AML-193 (cell line): ENCODE results near the gene RUFY1.
"Not testable (repeated sequence)": the region's sequence is repeated elsewhere in the genome, so short reads cannot be mapped to it uniquely, and the experiment has no call there.

Experiments
- DNase-seq, 2 experiments: peaks; one replicate each; lab custom pipeline; 2025; lab: John Stamatoyannopoulos, UW

Gene RUFY1, protein sequence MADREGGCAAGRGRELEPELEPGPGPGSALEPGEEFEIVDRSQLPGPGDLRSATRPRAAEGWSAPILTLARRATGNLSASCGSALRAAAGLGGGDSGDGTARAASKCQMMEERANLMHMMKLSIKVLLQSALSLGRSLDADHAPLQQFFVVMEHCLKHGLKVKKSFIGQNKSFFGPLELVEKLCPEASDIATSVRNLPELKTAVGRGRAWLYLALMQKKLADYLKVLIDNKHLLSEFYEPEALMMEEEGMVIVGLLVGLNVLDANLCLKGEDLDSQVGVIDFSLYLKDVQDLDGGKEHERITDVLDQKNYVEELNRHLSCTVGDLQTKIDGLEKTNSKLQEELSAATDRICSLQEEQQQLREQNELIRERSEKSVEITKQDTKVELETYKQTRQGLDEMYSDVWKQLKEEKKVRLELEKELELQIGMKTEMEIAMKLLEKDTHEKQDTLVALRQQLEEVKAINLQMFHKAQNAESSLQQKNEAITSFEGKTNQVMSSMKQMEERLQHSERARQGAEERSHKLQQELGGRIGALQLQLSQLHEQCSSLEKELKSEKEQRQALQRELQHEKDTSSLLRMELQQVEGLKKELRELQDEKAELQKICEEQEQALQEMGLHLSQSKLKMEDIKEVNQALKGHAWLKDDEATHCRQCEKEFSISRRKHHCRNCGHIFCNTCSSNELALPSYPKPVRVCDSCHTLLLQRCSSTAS

DNA sequence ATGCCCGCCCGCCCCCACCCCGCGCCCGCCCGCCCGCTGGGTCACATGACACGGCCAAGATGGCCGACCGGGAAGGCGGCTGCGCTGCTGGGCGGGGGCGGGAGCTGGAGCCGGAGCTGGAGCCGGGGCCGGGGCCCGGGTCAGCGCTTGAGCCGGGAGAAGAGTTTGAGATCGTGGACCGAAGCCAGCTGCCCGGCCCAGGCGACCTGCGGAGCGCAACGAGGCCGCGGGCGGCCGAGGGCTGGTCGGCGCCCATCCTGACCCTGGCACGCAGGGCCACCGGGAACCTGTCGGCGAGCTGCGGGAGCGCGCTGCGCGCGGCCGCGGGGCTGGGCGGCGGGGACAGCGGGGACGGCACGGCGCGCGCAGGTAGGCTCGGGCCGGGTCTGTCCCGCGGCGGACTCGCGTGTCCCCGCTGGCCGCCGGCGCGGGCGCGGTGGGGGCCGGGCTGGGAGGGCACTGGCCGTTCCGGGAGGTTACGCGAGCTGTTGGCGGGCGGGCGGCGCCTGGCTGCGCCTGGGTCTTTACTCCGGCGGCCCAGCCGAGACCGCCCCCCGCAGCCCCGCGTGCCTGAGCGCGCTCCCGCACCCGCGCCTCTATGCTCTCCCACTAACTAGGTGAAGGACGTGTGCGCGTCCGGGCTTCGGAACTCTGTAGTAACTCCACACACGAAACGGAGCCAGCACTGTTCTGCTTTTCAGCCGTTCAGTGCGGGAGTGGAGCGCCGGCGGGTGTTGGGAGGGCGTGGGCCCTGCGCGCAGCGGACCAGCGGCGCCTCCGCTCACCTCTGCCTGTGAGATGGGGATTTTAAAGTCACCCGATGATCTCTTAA is at the start of gene RUFY1:
TSS of gene RUFY1 (plus strand) at position 44 of the 832 bp plus-strand sequence. CDS start at position 60, 16 bp downstream.
- DNase-seq: peak; percentile 52 to 65

DNA sequence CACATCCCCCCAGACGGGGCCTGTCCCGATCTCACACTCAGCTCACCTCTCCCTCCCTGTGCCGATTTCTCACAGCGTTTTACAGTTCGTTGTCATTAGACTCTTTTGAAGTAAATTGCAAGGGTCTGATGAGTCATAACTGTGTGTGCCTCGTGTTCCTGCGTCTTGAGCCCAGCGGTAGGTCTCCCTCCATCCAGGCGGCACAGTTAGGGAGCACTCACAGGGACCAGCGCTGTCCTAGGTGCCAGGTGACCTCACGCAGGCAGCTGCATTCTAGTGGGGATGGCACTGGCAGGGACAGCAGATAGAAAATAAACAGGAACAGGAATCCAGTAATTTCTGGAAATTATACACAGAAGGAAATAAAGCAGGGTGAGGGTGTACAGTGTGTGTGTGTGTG is 48.4 kb upstream of the RUFY1 start:
- DNase-seq: not testable (repeated sequence)

DNA sequence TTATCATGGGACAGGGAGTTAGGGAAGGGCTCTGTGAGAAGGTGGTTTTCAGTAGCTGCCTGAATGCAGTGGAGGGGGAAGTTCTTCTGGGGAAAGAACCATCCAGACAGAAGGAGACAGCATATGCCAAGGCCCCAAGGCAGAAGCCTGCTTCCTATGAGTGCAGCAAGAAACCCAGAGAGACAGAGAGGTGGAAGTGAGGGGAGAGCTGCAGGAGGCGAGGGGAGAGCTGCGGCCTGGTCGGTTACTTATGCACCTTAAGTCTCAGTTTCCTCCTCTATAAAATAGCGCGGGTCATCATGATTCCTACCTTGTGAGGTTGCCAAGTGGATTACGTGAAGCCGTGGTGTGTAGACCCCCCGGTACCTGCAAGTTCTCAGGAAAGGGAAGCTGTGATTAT is 47.9 kb upstream of the RUFY1 start:
- not testable (repeated sequence) for DNase-seq

DNA sequence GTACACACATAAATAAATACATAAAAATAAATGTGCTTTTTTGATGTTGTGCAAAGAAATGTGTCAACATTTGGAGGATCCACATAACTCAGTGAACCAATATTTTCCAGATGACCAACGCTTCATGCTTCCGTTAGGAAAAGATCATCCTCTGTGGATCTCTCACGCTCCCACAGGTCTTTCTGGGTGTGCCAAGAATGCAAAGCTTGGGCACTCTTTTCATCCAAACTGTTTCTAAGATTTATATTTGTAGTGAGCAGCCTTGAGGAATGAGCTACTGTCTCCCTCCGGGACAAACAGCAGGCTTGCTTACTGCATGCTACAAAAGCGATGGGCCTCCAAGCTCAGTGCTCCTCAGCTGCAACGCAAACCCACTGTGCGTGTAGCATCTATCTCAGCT is 46.2 kb upstream of the RUFY1 start:
- DNase-seq: no peak

DNA sequence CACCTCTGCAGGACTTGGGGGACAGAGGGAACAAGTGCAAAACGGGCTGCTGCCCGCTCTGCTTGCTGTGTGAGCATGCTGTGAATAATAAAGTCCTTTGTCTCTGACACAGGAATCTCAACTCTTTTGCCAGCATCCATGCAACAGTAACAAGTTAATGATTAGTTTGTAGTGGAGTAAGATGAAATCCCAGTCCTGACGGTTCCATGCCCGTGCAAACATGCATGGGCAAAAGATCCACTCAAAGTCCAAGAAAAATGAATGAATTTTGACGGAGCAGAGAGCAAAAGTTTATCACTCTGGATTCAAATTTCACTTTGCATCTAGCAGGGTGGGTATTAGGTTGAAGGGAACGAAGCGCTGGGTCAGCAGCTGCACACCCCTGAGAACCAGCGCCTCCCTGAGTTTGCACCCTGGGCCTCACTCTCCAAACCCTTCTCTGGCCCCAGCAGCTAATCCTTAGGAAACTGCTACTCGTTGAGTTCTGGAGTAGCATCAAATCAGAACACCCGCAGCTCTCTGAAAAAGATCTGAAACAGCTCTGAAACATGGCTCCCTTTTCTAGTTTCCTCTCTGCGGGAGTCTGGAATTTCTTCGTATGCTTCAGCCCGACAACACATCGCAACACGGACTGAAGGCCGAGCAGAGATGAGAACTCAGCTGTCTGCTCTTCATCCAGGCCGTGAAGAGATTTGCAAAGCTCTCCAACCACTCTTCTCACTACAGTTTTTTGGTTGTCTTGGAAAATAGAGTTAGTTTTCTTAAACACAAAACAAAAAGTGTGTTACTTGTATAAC is 45.6 kb upstream of the RUFY1 start:
- no peak for DNase-seq

DNA sequence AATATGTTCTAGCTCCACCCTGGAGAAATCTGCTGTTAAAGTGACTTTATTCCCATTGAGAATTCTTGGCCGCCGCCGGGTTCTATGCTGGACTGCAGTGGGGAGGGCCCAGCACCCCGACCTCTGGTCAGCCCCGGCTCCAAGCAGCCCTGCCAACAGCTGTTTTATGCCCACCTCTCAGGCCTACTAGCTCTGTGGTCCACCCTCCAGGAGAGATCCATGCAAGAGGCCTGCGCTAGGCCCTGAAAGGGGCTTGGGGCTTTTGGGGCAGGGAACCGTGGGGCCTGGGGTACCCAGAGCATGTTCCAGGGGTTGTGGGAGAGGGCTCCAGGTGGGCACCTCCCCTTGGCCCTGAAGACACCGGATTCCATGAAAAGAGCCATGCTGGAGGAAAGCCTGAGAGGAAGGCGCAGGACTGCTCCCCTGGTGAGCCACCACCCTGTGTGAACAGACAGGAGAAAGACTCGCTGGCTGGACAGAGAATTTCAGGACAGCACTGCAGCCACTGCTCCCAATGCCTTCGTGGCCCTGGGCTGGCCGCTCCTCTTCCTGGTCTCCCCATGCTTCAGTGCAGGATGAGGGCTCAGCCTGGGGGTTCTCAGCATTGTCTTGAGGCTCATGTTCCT is 44.6 kb upstream of the RUFY1 start:
- DNase-seq: no peak

DNA sequence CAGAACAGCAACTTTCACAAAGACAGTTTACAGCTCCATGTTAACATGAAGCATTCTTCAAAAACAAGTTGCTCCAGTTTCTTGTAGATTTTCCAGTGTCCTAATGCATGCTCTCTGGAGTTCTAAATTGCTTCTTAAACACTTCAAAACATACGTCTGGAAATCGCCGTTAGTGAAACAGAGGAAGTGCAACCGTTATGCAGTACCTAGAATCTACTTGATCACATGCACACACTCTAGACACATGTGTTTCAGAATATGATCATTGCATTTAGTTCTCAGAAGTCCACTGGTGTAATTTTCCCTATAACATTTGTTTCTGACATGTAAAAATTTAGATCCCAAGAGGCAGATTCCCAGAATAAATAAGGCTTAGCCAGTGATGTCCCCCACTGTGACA is 41.1 kb upstream of the RUFY1 start:
- DNase-seq: peak; percentile 30 to 52

DNA sequence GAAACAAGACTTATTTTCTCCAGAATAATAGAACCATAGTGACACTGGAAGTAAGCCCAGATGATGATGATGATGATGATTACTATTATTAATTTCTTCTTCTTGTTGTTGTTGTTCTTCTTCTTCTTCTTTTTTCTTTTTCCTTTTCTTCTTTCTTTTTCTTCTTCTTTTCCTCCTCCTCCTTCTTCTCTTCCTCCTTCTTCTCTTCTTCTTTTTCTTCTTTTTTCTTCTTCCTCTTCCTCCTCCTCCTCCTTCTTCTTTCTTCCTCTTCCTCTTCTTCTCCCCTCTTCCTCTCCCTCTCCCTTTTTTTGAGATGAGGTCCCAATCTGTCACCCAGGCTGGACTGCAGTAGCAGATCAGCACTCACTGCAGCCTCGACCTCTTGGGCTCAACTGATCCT is 40.5 kb upstream of the RUFY1 start:
- DNase-seq: no peak

DNA sequence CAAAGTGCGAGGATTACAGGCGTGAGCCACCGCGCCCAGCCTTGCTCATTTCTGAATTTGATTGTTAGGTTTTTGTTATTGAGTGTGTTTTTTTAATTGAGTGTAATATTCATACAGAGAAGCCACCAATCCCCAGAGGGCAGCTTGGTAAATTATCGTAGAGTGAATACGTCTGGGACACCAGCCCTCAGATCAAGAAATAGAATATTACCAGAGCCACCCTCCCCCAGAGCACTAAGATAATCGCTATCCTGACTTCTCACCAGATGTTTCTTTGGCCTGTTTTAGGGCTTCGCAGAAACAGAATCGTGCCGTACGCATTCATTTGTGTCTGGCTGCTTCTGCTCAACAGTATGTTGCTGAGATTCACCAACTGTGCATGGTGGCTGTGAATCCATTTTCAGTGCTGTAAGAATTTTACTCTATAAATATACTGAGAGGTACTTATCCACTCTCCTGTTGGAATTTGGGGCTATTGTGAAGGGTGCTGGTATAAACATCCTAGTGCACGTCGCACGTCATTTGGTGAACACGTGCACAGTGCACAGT is 37.8 kb upstream of the RUFY1 start:
- no peak for DNase-seq

DNA sequence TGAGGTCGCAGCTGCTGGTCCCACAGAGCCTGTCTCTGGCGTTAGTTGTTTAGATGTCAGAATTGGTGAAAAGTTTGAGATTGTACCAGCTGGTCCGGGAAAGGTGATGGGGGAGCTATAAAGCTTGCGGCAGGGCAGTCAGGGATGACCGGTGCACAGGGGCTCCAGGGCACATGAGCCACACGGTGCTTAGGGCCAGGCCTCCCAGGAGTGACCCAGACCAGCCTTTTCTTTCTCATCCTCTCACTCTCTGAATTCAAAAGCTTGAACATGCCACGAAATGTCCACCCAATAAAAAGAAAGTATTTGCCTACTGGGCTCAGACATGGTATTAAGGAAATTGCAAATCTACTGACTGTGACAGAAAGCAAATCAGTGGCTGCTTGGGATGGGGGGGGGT is 34.9 kb upstream of the RUFY1 start:
- not testable (repeated sequence) for DNase-seq

DNA sequence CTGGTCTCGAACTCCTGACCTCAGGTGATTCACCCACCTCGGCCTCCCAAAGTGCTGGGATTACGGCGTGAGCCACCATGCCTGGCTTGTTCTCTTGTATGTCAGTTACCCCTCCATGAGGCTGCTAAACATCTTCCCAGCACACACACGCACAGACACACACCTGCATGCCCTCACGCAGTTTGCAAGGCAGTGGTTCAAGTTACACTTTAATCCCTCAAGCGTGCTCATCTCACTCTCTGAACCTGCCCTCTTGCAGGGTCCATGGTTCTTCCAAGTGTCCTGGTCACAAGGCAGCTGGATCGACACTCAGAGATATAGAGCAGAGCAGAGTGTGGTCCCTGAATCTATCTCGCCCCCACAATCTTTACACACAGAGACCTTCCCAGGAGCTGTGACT is 34.1 kb upstream of the RUFY1 start:
- DNase-seq: no peak

DNA sequence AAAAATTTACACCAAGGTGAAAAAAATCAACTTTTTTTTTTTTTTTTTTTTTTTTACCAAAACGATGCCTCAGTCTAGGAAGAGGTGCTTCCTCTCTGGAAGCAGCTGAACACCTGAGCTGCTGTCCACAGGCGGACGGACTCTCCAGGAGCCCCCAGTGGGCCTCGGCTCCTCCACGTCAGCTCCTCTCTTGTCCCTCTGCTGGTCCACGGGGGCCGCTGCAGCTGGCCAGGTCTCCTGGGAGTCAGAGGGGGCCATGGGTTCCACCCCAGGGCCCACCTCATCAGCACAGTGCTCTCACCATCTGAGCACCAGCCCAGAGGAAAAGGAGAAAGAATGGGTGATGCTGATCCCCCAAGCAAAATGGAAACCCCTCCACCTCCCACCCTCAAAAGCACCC is 32.6 kb upstream of the RUFY1 start:
- not testable (repeated sequence) for DNase-seq

DNA sequence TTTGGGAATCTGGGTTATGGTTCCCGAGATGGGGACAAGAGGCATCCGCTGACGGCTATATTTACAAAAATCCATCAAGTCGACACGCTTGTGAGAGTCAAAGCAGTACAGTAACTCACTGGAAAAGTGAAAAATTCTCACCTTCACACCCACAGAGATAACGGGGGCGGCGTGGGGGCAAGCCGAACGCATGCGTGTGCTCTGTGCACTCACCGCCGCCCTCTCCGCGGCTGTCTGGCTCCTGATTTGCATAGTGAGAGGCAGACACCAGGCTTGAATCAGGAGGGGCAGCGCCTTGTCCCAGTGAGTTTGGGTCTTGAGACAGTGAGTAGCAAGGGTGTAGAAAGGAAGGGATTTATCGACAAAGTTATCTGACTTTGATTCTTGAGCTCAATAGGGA is 32.0 kb upstream of the RUFY1 start:
- DNase-seq: not testable (repeated sequence)

DNA sequence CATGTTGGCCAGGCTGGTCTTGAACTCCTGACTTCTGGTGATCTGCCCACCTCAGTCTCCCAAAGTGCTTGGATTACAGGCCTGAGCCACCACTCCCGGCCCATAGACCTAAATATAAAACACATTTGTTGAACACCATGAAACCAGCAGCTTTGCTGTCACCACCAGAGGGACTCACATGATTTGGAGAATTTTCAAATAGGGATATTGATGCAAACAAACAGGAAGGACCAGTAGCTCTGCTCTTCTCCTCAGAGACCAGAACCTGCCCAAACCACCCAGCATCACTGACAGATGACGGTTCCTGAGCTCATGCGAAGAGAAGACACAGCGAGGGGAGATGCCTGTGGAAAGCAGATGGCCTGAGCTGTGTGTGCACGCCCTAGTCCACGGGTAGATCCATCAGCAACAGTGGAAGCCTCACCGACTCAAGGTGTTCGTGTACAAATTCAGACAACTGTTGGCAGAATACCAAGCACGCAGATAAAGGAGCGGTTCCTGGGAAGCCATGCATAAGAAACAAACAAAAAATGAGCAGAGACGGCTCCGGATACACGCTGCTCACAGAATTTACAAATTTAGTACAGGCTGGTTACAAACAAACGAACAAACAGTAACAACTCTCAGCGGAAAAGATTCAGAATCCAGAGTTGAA is 30.8 kb upstream of the RUFY1 start:
- peak in 1 of 2 experiments; percentile 4 for DNase-seq

DNA sequence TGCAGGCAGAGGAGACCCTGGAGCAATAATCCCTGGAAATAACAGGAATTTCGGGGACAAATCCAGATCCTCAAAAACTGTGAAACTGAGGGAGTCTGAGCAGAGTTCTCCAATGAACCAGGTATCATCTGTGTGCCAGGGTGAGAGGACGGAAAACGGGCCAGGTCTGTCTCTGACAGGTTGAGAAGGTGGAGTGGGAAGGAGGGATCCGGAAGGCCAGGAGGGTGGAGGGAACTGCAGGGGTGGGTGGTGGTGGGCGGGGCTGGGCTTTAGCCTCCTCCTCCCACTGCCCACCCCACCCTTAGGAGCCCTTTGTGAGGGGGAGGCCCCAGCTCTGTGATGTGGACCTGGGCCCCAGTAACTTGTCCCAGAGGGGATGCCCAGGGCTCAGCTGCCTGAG is 28.2 kb upstream of the RUFY1 start:
- DNase-seq: not testable (repeated sequence)

DNA sequence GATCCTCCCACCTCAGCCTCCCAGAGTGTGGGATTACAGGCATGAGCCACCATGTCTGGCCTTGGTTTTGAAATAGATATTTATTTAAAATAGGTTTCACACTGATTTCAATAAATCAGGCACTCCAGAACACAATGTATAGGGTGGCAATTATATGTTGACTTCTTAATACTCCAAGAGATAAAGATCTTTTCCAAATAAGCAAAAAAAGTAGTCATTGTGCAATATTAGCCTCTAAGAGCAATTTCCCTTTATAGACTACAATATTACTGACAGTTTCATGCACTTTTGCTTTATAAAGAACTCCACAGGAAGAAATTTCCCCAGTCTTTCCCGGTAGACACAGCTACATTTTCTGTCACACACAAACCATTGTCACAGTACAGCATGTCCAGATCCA is 23.4 kb upstream of the RUFY1 start:
- DNase-seq: peak; percentile 24 to 26

DNA sequence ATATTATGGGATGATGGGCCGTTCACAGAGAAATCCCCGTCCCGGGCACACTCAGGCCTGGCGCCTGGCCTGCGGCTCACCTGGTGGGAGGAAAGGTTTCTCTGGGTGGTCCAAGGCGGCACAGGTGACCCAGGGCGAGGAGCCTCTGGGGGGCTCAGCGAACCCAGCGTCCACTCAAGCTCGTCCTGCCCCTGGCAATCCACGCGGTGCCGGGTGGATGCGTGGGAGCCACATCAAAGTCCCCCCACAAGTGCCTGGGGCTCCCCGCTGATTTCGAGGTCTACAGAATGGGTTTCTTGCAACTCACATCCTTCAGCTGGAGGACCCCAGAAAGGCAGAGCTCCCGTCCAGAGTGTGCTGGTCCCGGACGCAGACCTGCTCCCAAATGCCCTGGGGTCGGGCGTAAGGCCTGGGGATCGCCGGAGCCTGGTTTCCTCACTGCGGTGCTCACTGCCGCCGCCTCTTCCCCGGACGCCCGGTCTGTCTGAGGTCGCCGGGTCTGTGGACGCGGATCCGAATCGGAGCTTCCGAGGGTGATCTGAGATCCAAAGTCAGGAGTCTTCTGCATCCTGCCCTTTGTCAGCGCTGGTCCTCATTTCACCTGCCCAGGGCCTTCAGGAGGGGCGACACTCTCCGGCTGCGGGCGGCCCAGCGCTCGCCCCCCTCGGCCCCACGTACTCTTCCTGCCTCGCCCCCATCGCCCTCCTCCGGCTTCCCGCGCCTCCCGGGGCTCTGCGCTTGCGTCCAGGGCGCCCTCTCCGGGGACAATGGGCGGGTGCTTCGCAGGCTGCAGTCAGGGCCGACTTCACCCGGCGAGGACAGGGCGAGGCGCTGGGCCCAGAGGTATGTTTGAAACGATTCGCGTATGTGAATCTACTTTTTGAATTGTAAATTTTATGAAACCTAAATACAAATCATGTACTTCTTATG is 20.0 kb upstream of the RUFY1 start:
- DNase-seq: peak; percentile 56 to 67

DNA sequence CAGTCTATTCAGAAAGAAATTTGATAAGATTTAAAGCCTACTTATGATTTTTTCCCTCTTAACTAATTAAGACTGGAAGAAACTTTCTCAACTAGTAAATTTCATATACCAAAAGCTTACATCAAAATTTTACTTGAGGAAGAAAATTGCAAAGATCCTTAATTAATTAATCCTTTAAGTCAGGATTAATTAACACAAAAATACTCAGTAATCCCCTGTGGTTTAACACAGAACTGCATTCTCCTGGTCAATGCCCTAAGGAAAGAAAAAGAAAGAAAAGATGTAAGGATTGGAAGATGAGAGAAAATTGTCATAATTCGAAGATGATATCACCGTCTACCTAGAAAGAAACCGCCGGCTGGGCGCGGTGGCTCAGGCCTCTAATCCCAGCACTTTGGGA is 17.3 kb upstream of the RUFY1 start:
- DNase-seq: no peak

DNA sequence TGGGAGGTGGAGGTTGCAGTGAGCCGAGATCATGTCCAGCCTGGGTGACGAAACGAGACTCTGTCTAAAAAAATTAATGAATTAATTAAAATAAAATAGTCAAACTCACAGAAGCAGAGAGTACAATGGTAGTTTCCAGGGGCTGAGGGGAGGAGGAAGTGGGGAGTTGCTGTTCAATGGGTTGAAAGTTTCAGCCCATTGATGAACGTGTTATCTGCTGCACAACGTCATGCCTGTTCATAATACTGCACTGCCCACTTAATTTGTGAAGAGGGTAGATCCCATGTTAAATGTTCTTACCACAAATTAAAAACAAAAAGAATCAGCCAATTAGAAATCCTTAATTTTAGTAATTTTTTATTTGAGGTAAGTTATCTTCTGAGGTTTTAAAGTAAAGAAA is 16.4 kb upstream of the RUFY1 start:
- no peak for DNase-seq
